ENCODE measurements around the gene GALK1. TPM values are rescaled to one million over a fixed set of nuclear protein-coding genes. Genes with fewer than 3 reads are reported as not detected.
A peak's percentile ranks its signal among the peaks of the same experiment; 100 is the strongest.

The GALK1 gene
- total and polyA plus RNA-seq, 2 experiments from 2014 or later = 63.7 to 161 TPM

- TF ChIP-seq CTCF (IDR thresholded peaks at IDR 0.05; ENCODE audit: poor library complexity) (no peak), EZH2 (IDR thresholded peaks at IDR 0.05; ENCODE audit: borderline replicate concordance) (no peak), EZH2phosphoT487 (IDR thresholded peaks at IDR 0.05; ENCODE audit: low read depth, severe bottlenecking, unreplicated experiment) (no peak)
- H3K9me3 ChIP-seq (ENCODE audit: low read depth) = no peaks in the 10 kb centered on the region
- H3K4me1 ChIP-seq (ENCODE audit: insufficient read depth) = no peaks in the 10 kb centered on the region
- 95% methylated on average over 18 of the region's 26 CpGs for WGBS (ENCODE audit: low lambda C conversion rate, missing lambda C conversion rate)
- H3K9me2 ChIP-seq (replicated peaks; ENCODE audit: insufficient read depth) = no peaks in the 10 kb centered on the region
- no peak overlapping the region for H3K4me2 ChIP-seq
- DNase-seq (ENCODE audit: low spot score) = peak; percentile 2
- no peak overlapping the region for H3K27ac ChIP-seq
- no peak overlapping the region for H3K4me3 ChIP-seq
- H3K27me3 ChIP-seq = no peaks in the 10 kb centered on the region
- H3K36me3 ChIP-seq (replicated peaks; ENCODE audit: insufficient read depth, low read depth) = no peaks in the 10 kb centered on the region
- H4K20me1 ChIP-seq (ENCODE audit: insufficient read depth, poor library complexity, severe bottlenecking) = no peaks in the 10 kb centered on the region
- H2AFZ ChIP-seq = no peak overlapping the region
- no peaks in the 10 kb centered on the region for H3K79me2 ChIP-seq
Measured at GRCh38 chr17:75731086-75731715, 33.8 kb downstream of the GALK1 start.

GRCh38 chr17:75730065-75730464 lies 34.9 kb downstream of the GALK1 start:
- Histone ChIP-seq H3K4me1 (ENCODE audit: insufficient read depth) (no peaks in the 10 kb centered on the region), H3K9me3 (ENCODE audit: low read depth) (no peaks in the 10 kb centered on the region), H3K9me2 (replicated peaks; ENCODE audit: insufficient read depth) (no peaks in the 10 kb centered on the region), H3K27me3 (no peaks in the 10 kb centered on the region), H3K4me3 (no peak overlapping the region), H3K27ac (no peak overlapping the region), H4K20me1 (ENCODE audit: insufficient read depth, poor library complexity, severe bottlenecking) (no peaks in the 10 kb centered on the region), H3K36me3 (replicated peaks; ENCODE audit: insufficient read depth, low read depth) (no peaks in the 10 kb centered on the region), H3K79me2 (no peaks in the 10 kb centered on the region), H3K4me2 (no peak overlapping the region), H2AFZ (no peak overlapping the region)
- TF ChIP-seq CTCF (IDR thresholded peaks at IDR 0.05; ENCODE audit: poor library complexity) = no peak
- DNase-seq (ENCODE audit: low spot score) = no peak
- WGBS (ENCODE audit: low lambda C conversion rate, missing lambda C conversion rate) = 94% methylated on average over 24 of the region's 24 CpGs

GRCh38 chr17:75729351-75729750 lies 35.6 kb downstream of the GALK1 start:
- no peaks in the 10 kb centered on the region for H3K36me3 ChIP-seq (replicated peaks; ENCODE audit: insufficient read depth, low read depth)
- WGBS (ENCODE audit: low lambda C conversion rate, missing lambda C conversion rate) = 90% methylated on average over 7 of the region's 7 CpGs
- H3K79me2 ChIP-seq = no peaks in the 10 kb centered on the region

More at GRCh38 chr17:75729351-75729750, 35.6 kb downstream of the GALK1 start:
- no peak for DNase-seq (ENCODE audit: low spot score)
- Histone ChIP-seq H3K9me3 (ENCODE audit: low read depth) (no peaks in the 10 kb centered on the region), H2AFZ (no peak overlapping the region), H3K4me2 (no peak overlapping the region), H3K4me3 (no peak overlapping the region), H3K27me3 (no peaks in the 10 kb centered on the region), H3K9me2 (replicated peaks; ENCODE audit: insufficient read depth) (no peaks in the 10 kb centered on the region), H3K27ac (no peak overlapping the region), H4K20me1 (ENCODE audit: insufficient read depth, poor library complexity, severe bottlenecking) (no peaks in the 10 kb centered on the region), H3K4me1 (ENCODE audit: insufficient read depth) (no peaks in the 10 kb centered on the region)
- TF ChIP-seq EZH2 (IDR thresholded peaks at IDR 0.05; ENCODE audit: borderline replicate concordance) (no peak), CTCF (IDR thresholded peaks at IDR 0.05; ENCODE audit: poor library complexity) (no peak), EZH2phosphoT487 (IDR thresholded peaks at IDR 0.05; ENCODE audit: low read depth, severe bottlenecking, unreplicated experiment) (no peak)
